ENCODE measurements around the gene INO80.

DNA sequence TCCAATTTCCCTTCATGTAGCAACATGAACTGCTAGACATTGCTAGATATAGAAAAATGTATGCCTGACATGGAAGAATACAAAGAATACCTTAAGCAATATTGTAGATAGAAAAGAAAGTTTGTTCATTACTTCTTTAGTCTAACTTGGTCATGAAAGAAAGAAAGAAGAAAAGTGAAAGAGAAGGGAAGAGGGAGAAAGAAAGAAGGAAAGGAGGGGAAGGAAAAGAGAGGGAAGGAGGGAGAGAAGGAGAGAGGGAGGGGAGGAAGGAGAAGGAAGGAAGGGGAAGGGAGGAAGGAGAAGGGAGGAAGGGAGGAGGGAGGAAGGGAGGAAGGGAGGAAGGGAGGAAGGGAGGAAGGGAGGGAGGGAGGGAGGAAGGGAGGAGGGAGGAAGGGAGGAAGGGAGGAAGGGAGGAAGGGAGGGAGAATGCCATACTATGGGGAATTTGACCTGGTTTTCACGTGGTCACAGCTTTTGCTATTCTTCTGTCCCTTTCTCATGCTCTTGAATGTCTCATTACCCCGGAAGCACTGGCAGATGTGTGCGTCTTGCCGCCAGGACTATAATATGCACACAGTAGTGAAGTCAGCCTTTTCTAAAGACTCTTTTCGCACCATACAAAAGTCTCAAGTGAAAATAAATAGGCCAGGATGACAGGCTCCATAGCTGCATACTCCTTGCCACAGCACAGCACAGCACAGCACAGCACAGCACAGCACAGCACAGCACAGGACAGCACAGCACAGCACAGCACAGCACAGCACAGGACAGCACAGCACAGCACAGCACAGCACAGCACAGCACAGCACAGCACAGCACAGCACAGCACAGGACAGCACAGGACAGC, 84.6 kb downstream of the INO80 start:
- TF ChIP-seq, protein P1, sequence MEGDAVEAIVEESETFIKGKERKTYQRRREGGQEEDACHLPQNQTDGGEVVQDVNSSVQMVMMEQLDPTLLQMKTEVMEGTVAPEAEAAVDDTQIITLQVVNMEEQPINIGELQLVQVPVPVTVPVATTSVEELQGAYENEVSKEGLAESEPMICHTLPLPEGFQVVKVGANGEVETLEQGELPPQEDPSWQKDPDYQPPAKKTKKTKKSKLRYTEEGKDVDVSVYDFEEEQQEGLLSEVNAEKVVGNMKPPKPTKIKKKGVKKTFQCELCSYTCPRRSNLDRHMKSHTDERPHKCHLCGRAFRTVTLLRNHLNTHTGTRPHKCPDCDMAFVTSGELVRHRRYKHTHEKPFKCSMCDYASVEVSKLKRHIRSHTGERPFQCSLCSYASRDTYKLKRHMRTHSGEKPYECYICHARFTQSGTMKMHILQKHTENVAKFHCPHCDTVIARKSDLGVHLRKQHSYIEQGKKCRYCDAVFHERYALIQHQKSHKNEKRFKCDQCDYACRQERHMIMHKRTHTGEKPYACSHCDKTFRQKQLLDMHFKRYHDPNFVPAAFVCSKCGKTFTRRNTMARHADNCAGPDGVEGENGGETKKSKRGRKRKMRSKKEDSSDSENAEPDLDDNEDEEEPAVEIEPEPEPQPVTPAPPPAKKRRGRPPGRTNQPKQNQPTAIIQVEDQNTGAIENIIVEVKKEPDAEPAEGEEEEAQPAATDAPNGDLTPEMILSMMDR (IDR thresholded peaks at IDR 0.05), result no peak
- TF ChIP-seq POLR2A (IDR thresholded peaks at IDR 0.05) (no peak), POLR2AphosphoS5 (IDR thresholded peaks at IDR 0.05) (no peak)

All from prostate gland (tissue), 2 donors.